B cell (primary cell): ENCODE results near the gene ZNF503. TPM values are rescaled to one million over a fixed set of nuclear protein-coding genes. Genes with fewer than 3 reads are reported as not detected.
A peak's percentile ranks its signal among the peaks of the same experiment; 100 is the strongest.

ENCODE experiments used
- ATAC-seq: fragments of 200-7000 bp; cut with Tn5 transposase; one replicate; pipeline ENCODE4 v1.10.0; 2021; ENCODE audit warnings: low read depth, mild to moderate bottlenecking, moderate number of reproducible peaks, moderate library complexity
- CTCF ChIA-PET: fragments of 350-600 bp; sonication (Branson Sonifier 250); formaldehyde crosslinking; loops from one replicate; lab custom pipeline; 2021; ENCODE audit warnings: antibody characterized with exemption, inconsistent platforms; lab: Charles Lee
- POLR2A ChIA-PET: fragments of 350-600 bp; sonication (Branson Sonifier 250); formaldehyde crosslinking; loops from one replicate; lab custom pipeline; 2021; ENCODE audit warnings: antibody characterized with exemption; lab: Charles Lee
- DNase-seq: peaks from one replicate; pipeline ENCODE4 v3.0.0; 2013
- H2AFZ ChIP-seq: 2 replicates; pipeline ENCODE4 v1.6.1; 2012; ENCODE audit warnings: mild to moderate bottlenecking, low read depth, low read length; ENCODE audit not compliant: insufficient read depth, poor library complexity, severe bottlenecking
- H3K27ac ChIP-seq, 2 donors: 1 replicate in 1 of 2; 2 replicates in 1 of 2; pipeline ENCODE4 v1.5.1; 2012 to 2013; ENCODE audit warnings: low read length in 2 of 2, mild to moderate bottlenecking in 2 of 2, moderate library complexity in 1 of 2
- H3K27me3 ChIP-seq, 4 experiments: fragments of 200-600 bp in 1 of 4; sonication (generic) in 1 of 4; replicated peaks in 1 of 4; 1 replicate in 2 of 4; 2 replicates in 2 of 4; pipeline versions ENCODE4 v1.6.1 to v1.7.0; 2013 to 2016; ENCODE audit warnings: low read length in 3 of 4, mild to moderate bottlenecking in 2 of 4, mixed read lengths in 1 of 4, moderate library complexity in 1 of 4; ENCODE audit not compliant: insufficient read depth in 4 of 4, control insufficient read depth in 3 of 4; ENCODE audit errors: control extremely low read depth in 1 of 4
- H3K36me3 ChIP-seq, 2 experiments: replicated peaks in 1 of 2; 1 replicate in 1 of 2; 2 replicates in 1 of 2; pipeline versions ENCODE4 v1.6.1 to v1.7.1; 2013; ENCODE audit warnings: low read length in 1 of 2; ENCODE audit not compliant: insufficient read depth in 2 of 2, control insufficient read depth in 1 of 2; ENCODE audit errors: control extremely low read depth in 1 of 2, extremely low read depth in 1 of 2
- H3K4me1 ChIP-seq, 2 donors: fragments of 200-600 bp in 1 of 2; sonication (generic) in 1 of 2; 1 replicate in 1 of 2; 2 replicates in 1 of 2; pipeline versions ENCODE4 v1.5.1 to v1.6.1; 2013 to 2017; ENCODE audit warnings: low read length in 2 of 2; ENCODE audit not compliant: control insufficient read depth in 2 of 2, insufficient read depth in 2 of 2
- H3K4me2 ChIP-seq: replicated peaks from 2 replicates; pipeline ENCODE3; 2012; ENCODE audit warnings: mild to moderate bottlenecking, low read depth, low read length; ENCODE audit not compliant: poor library complexity, severe bottlenecking
- H3K4me3 ChIP-seq, 5 experiments: fragments of 200-600 bp in 1 of 5; sonication (generic) in 1 of 5; 1 replicate in 3 of 5; 2 replicates in 2 of 5; pipeline versions ENCODE4 v1.5.1 to v1.7.0; 2011 to 2016; ENCODE audit warnings: low read length in 4 of 5, mild to moderate bottlenecking in 4 of 5, low read depth in 2 of 5, control low read depth in 1 of 5, moderate library complexity in 1 of 5; ENCODE audit not compliant: insufficient read depth in 1 of 5; ENCODE audit errors: control extremely low read depth in 1 of 5, extremely low read depth in 1 of 5
- H3K79me2 ChIP-seq: fragments of 200-600 bp; sonication (generic); one replicate; pipeline ENCODE4 v1.6.0; 2016; ENCODE audit warnings: low read length; ENCODE audit not compliant: control insufficient read depth, insufficient read depth
- H3K9ac ChIP-seq: fragments of 200-600 bp; sonication (generic); 2 replicates; pipeline ENCODE4 v1.6.1; 2017; ENCODE audit warnings: mild to moderate bottlenecking, low read length, moderate library complexity
- H3K9me3 ChIP-seq, 3 donors: one replicate each; pipeline versions ENCODE4 v1.6.1 to v1.7.1; 2013; ENCODE audit warnings: low read length in 2 of 3; ENCODE audit not compliant: control insufficient read depth in 2 of 3, insufficient read depth in 1 of 3; ENCODE audit errors: control extremely low read depth in 1 of 3
- H4K20me1 ChIP-seq: 2 replicates; pipeline ENCODE4 v1.6.0; 2012; ENCODE audit warnings: mild to moderate bottlenecking, low read length; ENCODE audit not compliant: insufficient read depth, control insufficient read depth, poor library complexity, severe bottlenecking
- H3K27ac Mint-ChIP-seq: one replicate; pipeline ENCODE4 v1.8.0; 2021; ENCODE audit warnings: mixed read lengths
- H3K27me3 Mint-ChIP-seq: one replicate; pipeline ENCODE4 v1.8.0; 2021; ENCODE audit warnings: mixed read lengths
- H3K4me1 Mint-ChIP-seq: one replicate; pipeline ENCODE4 v1.8.0; 2021; ENCODE audit warnings: mixed read lengths
- H3K4me3 Mint-ChIP-seq: one replicate; pipeline ENCODE4 v1.8.0; 2021; ENCODE audit warnings: mixed read lengths
- H3K9me3 Mint-ChIP-seq: one replicate; pipeline ENCODE4 v1.8.0; 2022; ENCODE audit warnings: mixed read lengths; ENCODE audit not compliant: insufficient read depth
- EZH2 ChIP-seq: IDR thresholded peaks from 2 replicates; pipeline ENCODE4 v1.6.1; 2012; ENCODE audit warnings: borderline replicate concordance, low read depth, mild to moderate bottlenecking, moderate library complexity, low read length; ENCODE audit not compliant: insufficient read depth, poor library complexity, severe bottlenecking
- WGBS: methylation state at CpG from one replicate; pipeline ENCODE4 v1.1.5; 2013; ENCODE audit warnings: missing lambda C conversion rate; ENCODE audit not compliant: insufficient coverage; 5-methylcytosine and 5-hydroxymethylcytosine counted together
- intact Hi-C: fragments of 100-400 bp; cut with micrococcal nuclease; formaldehyde crosslinking; loops from one replicate; pipeline ENCODE4 v1.10.0; 2022
- polyA plus RNA-seq: library from polyadenylated mRNA; depleted of rRNA; stranded (reverse); fragments of >200 nt; gene quantifications from 2 replicates; pipeline ENCODE4 v1.2.3, GENCODE V29; 2012
- total RNA-seq, 2 donors: library from RNA; stranded (reverse); fragments of 120-200 nt in 1 of 2; gene quantifications; 1 replicate in 1 of 2; 2 replicates in 1 of 2; pipeline versions ENCODE4 v1.2.3 to v1.2.4, GENCODE V29; 2013 to 2022
- TF ChIP-seq, protein P1 (sequence below): fragments of 200-600 bp; IDR thresholded peaks from one replicate; pipeline ENCODE4 v1.8.0; 2022; ENCODE audit warnings: antibody characterized with exemption, mild to moderate bottlenecking

Gene ZNF503
- total and polyA plus RNA-seq, 2 donors (not counting 1 experiment from before 2014, with no cell fraction given), result 0.04 TPM; not detected in 1

DNA sequence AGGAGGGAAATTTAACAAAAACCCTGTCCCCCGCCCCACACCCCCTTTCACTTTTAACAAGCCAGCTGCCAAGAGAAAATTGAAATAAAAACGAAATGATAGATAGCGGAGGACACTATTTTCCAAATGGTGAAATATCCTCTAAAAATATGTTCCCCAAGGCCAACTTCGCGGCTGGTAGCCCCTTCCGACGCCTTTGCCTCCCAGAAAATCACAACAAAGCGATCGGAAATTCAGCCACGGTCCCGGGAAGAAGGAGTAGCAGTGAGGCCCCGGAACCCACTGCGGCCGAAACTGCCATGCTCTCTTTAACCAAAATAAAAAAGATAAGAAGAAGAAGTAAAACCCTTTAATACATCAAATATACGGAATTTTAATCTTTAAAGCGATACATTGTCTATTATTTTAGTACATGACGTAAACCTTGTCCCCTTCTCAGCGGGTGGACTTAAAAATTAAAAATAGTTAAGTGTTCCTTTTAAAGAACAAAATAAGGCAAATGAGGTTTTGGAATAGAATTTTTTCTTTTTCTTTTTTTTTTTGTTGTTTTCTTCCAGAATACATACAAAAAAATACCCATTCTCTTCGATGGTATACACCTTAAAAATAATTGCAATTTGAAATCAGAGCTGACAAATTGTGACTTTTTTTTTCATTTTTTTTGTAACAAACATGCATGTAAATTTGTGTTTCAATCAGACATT, 3.9 kb downstream of the ZNF503 start:
- DNase-seq, result no peak
- no peak for ATAC-seq
- Mint-ChIP-seq H3K4me1 (peaks cover 26% of the 10 kb centered on the region), H3K27me3 (peaks cover 45% of the 10 kb centered on the region), H3K27ac (no peak overlapping the region), H3K9me3 (no peaks in the 10 kb centered on the region), H3K4me3 (no peak overlapping the region)
- no peak overlapping the region for H3K9ac ChIP-seq
- intact Hi-C loops, result no loop called here
- H3K4me2 ChIP-seq, result no peak overlapping the region
- H4K20me1 ChIP-seq, result no peaks in the 10 kb centered on the region
- no peak overlapping the region for H3K4me3 ChIP-seq
- H3K27me3 ChIP-seq, result peaks cover 0 to 78% (median 37%) of the 10 kb centered on the region in 4 experiments
- no peak overlapping the region for H3K27ac ChIP-seq
- H3K4me1 ChIP-seq, result peaks cover 33 to 36% of the 10 kb centered on the region in 2 donors
- TF ChIP-seq, protein P1, sequence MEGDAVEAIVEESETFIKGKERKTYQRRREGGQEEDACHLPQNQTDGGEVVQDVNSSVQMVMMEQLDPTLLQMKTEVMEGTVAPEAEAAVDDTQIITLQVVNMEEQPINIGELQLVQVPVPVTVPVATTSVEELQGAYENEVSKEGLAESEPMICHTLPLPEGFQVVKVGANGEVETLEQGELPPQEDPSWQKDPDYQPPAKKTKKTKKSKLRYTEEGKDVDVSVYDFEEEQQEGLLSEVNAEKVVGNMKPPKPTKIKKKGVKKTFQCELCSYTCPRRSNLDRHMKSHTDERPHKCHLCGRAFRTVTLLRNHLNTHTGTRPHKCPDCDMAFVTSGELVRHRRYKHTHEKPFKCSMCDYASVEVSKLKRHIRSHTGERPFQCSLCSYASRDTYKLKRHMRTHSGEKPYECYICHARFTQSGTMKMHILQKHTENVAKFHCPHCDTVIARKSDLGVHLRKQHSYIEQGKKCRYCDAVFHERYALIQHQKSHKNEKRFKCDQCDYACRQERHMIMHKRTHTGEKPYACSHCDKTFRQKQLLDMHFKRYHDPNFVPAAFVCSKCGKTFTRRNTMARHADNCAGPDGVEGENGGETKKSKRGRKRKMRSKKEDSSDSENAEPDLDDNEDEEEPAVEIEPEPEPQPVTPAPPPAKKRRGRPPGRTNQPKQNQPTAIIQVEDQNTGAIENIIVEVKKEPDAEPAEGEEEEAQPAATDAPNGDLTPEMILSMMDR, result no peak
- no peak for TF ChIP-seq EZH2
- POLR2A ChIA-PET, result no interaction called here
- H2AFZ ChIP-seq, result no peak overlapping the region
- H3K9me3 ChIP-seq, result peaks cover 0 to 36% (median 0%) of the 10 kb centered on the region in 3 donors
- 98% methylated on average over 9 of the region's 19 CpGs for WGBS
- CTCF ChIA-PET, result no interaction called here
- H3K79me2 ChIP-seq, result no peaks in the 10 kb centered on the region
- H3K36me3 ChIP-seq, result no peaks in the 10 kb centered on the region

DNA sequence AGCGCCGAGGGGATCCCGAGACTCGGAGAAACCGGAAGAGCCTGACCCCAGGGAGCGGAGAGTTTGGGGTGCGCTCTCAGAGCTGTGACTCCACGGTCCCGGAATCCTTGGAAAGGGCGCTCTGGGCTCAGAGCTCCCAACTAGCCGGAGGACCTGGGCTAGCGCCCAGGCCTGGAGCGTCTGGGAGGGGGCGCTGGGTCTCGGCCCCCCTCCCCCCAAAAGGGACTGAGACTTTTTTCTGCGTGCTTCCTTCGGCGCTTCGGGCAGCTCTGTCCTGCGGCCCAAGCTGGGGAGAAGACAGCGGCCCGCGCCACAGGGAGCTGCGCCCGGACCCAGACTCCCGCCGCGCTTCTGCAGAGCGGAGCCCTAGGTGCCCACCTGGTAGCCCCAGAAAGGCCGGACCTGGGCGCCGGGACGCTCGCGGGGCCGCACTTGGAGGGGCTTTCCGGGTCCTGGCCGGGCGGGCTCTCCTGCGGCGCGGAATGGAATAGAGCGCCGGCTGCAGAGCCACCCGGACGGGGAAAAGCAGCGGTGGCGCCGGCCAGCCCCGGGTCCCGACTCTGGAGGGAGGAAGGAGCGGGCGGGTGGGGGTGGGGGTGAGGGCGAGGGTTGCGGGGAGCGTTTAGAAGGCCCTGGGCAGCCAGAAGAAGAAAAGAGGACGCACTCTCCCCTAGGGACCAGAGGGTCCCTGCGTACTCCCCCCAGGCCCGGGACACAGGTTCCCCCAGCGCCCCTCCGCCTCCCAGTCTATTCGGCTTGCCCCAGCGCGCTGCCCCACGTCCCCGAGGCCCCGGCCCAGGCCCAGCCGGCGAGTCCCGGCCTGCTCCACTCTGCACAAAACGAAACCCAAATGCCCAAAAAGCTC, 4.7 kb downstream of the ZNF503 start:
- peaks cover 25 to 28% of the 10 kb centered on the region in 2 donors for H3K4me1 ChIP-seq
- no peaks in the 10 kb centered on the region for H4K20me1 ChIP-seq
- H3K27ac ChIP-seq, result no peak overlapping the region
- peaks cover 0 to 73% (median 37%) of the 10 kb centered on the region in 4 experiments for H3K27me3 ChIP-seq
- POLR2A ChIA-PET, result no interaction called here
- 11% methylated on average over 58 of the region's 71 CpGs for WGBS
- H3K79me2 ChIP-seq, result no peaks in the 10 kb centered on the region
- intact Hi-C loops, result no loop called here
- no peak overlapping the region for H3K9ac ChIP-seq
- H3K4me3 Mint-ChIP-seq, result no peak overlapping the region
- H3K9me3 Mint-ChIP-seq, result no peaks in the 10 kb centered on the region
- H3K4me3 ChIP-seq, result no peak overlapping the region
- peaks cover 0 to 30% (median 0%) of the 10 kb centered on the region in 3 donors for H3K9me3 ChIP-seq
- CTCF ChIA-PET, result no interaction called here
- peak overlapping the region; percentile 26 for H3K27ac Mint-ChIP-seq
- ATAC-seq (no peak), DNase-seq (no peak)
- peaks cover 44% of the 10 kb centered on the region for H3K27me3 Mint-ChIP-seq
- H2AFZ ChIP-seq, result no peak overlapping the region
- peak overlapping the region; percentile 25 for H3K4me2 ChIP-seq
- peaks cover 18% of the 10 kb centered on the region for H3K4me1 Mint-ChIP-seq
- no peaks in the 10 kb centered on the region for H3K36me3 ChIP-seq
- TF ChIP-seq EZH2, result no peak
- TF ChIP-seq, protein P1, result no peak
